HEK293 (cell line): Measurements from ENCODE around the gene ITGAX.

Experiments
- CTCF ChIP-seq: fragments of 450-650 bp; formaldehyde crosslinking; IDR thresholded peaks from 2 replicates; pipeline ENCODE4 v1.5.1; 2016; ENCODE audit warnings: missing biosample characterization, missing genetic modification characterization
- KLF10 ChIP-seq: fragments of 450-650 bp; IDR thresholded peaks from 2 replicates; pipeline ENCODE4 v1.5.1; 2018; ENCODE audit warnings: missing biosample characterization, mild to moderate bottlenecking, missing genetic modification characterization
- REST ChIP-seq: fragments of 450-650 bp; formaldehyde crosslinking; IDR thresholded peaks from 2 replicates; pipeline ENCODE4 v1.5.1; 2016; ENCODE audit warnings: missing biosample characterization, missing genetic modification characterization
- ZNF169 ChIP-seq: fragments of 450-650 bp; formaldehyde crosslinking; IDR thresholded peaks from 2 replicates; pipeline ENCODE4 v1.5.1; 2016; ENCODE audit warnings: missing biosample characterization, missing genetic modification characterization

- TF ChIP-seq KLF10 (tag by site-specific recombination) (no peak), CTCF (tag by site-specific recombination) (no peak), REST (tag by site-specific recombination) (no peak), ZNF169 (tag by site-specific recombination) (no peak)
Observed at GRCh38 chr16:31356566-31357323, 1.8 kb downstream of the ITGAX start.
